Amniotic epithelial cell (primary cell): ENCODE measurements around the gene ECT2L.
A peak's percentile ranks its signal among the peaks of the same experiment; 100 is the strongest.
"Not testable (repeated sequence)": the region's sequence is repeated elsewhere in the genome, so short reads cannot be mapped to it uniquely, and the experiment has no call there.

ENCODE experiments used
- DNase-seq: peaks from one replicate; pipeline ENCODE4 v3.0.0-alpha.2; 2010; ENCODE audit warnings: low read depth

ECT2L gene

GRCh38 chr6:138931660-138932059, 135.8 kb downstream of the ECT2L start:
- no peak for DNase-seq

GRCh38 chr6:138936873-138937272, 141.0 kb downstream of the ECT2L start:
- not testable (repeated sequence) for DNase-seq

- no peak for DNase-seq
Observed at GRCh38 chr6:138943089-138943625, 147.3 kb downstream of the ECT2L start.

- peak; percentile 84 for DNase-seq
Observed at GRCh38 chr6:138944412-138944811, 148.5 kb downstream of the ECT2L start.

GRCh38 chr6:138945354-138945753, 149.5 kb downstream of the ECT2L start:
- no peak for DNase-seq

- no peak for DNase-seq
Observed at GRCh38 chr6:138948004-138948403, 152.1 kb downstream of the ECT2L start.

- DNase-seq, result peak; percentile 28
Observed at GRCh38 chr6:138948546-138949179, 152.8 kb downstream of the ECT2L start.

GRCh38 chr6:138953451-138953850, 157.6 kb downstream of the ECT2L start:
- peak; percentile 46 for DNase-seq
